Heart right ventricle (tissue), 16 donors: ENCODE measurements around the gene SCAMP1. TPM values are rescaled to one million over a fixed set of nuclear protein-coding genes. Genes with fewer than 3 reads are reported as not detected.

Source experiments
- ATAC-seq, 8 donors: fragments of 200-7000 bp; cut with Tn5 transposase; one replicate each; pipeline ENCODE4 v1.9.1; 2020; ENCODE audit warnings: mild to moderate bottlenecking in 8 of 8, moderate library complexity in 8 of 8, moderate number of reproducible peaks in 1 of 8
- DNase-seq, 2 donors: peaks; one replicate each; pipeline ENCODE4 v3.0.0-alpha.2; 2020
- H3K27ac ChIP-seq, 10 donors: fragments of 200-600 bp; sonication (generic) in 2 of 10; one replicate each; pipeline versions ENCODE4 v1.5.0 to v1.8.0; 2020 to 2022; ENCODE audit warnings: mild to moderate bottlenecking in 3 of 10
- H3K27me3 ChIP-seq, 7 donors: fragments of 200-600 bp; one replicate each; pipeline ENCODE4 v1.8.0; 2021 to 2022; ENCODE audit warnings: mild to moderate bottlenecking in 2 of 7
- H3K36me3 ChIP-seq, 9 donors: fragments of 200-600 bp; sonication (generic) in 1 of 9; one replicate each; pipeline versions ENCODE4 v1.5.0 to v1.8.0; 2020 to 2022; ENCODE audit warnings: mild to moderate bottlenecking in 2 of 9
- H3K4me1 ChIP-seq, 9 donors: fragments of 200-600 bp; sonication (generic) in 1 of 9; one replicate each; pipeline versions ENCODE4 v1.5.0 to v1.8.0; 2020 to 2022; ENCODE audit warnings: mild to moderate bottlenecking in 4 of 9
- H3K4me3 ChIP-seq, 10 donors: fragments of 200-600 bp; sonication (generic) in 2 of 10; one replicate each; pipeline versions ENCODE4 v1.5.0 to v1.8.0; 2020 to 2022; ENCODE audit warnings: mild to moderate bottlenecking in 7 of 10, moderate library complexity in 2 of 10
- H3K9me3 ChIP-seq, 11 donors: fragments of 200-600 bp in 10 of 11; sonication (generic) in 2 of 11; one replicate each; pipeline versions ENCODE4 v1.5.0 to v1.8.0; 2013 to 2022; ENCODE audit warnings: mild to moderate bottlenecking in 2 of 11, control low read depth in 1 of 11, moderate library complexity in 1 of 11
- WGBS, 2 donors: extraction: QIAGEN DNeasy Blood & Tissue Kit; methylation state at CpG; one replicate each; pipeline ENCODE4 v1.1.7; 2013; ENCODE audit warnings: inconsistent platforms in 1 of 2; 5-methylcytosine and 5-hydroxymethylcytosine counted together
- intact Hi-C, 10 donors: fragments of 100-400 bp; cut with DNase I; formaldehyde crosslinking; loops; one replicate each; pipeline versions ENCODE4 v1.11.1 to v1.14.2; 2022
- polyA plus RNA-seq, 2 donors: library from polyadenylated mRNA; stranded (reverse); fragments of 200-250 nt; gene quantifications; one replicate each; pipeline ENCODE4 v1.2.3, GENCODE V29; 2013
- total RNA-seq, 10 donors: library from RNA; stranded (reverse); fragmentation: NEBNext Ultra II Directional in 3 of 10; extraction: Animal tissue kit (Norgen Biotek cat#: 25700) in 3 of 10; gene quantifications; one replicate each; pipeline versions ENCODE4 v1.2.1 to v1.2.4, GENCODE V29; 2021 to 2023
- TF ChIP-seq, protein P1 (sequence below), 9 donors: fragments of 200-600 bp; sonication (generic) in 2 of 9; IDR thresholded peaks; one replicate each; pipeline versions ENCODE4 v1.5.0 to v1.8.0; 2021 to 2022; ENCODE audit warnings: antibody characterized with exemption in 9 of 9, mild to moderate bottlenecking in 5 of 9, moderate library complexity in 1 of 9
- donor health status: Arrhythmogenic right ventricular cardiomyopathy.
- donor health status: ischemic (EF 13 %, LVEDD 7.1; RV severe dilation, severe dysfunction).
- donor health status: healthy with polysubstance abuse.
- donor health status: DM: no; HTN: yes; CAD: no.
- donor health status: DM: no; HTN: no; CAD: no.
- donor health status: ischemic (EF 25% LVEDD 6.9; RV normal size, moderate dysfunction).
- donor health status: ischemic (EF 25% LVEDD 5.7; RV mildly dilated, moderate dysfunction).
- donor health status: healthy.
- donor health status: DM: yes; HTN: yes; CAD: no.
- donor health status: Ischemic cardiomyopathy.
- donor health status: ischemic (EF 35%, LVEDD 5.7; RV mildly dilated, moderate dysfunction).
- donor health status: nonischemic (EF 11% LVEDD 7.7; RV severe dilation, severe dysfunction).
- donor health status: DM: yes; HTN: yes; CAD: no.
- donor health status: PGD.
- donor health status: ischemic (EF 29% LVEDD 5.4; RV normal size, mild dysfunction).
- donor health status: nonischemic (EF 23%, LVEDD 6.1; RV moderate dilation, normal function).

Gene SCAMP1
- total and polyA plus RNA-seq, 12 donors = 7.9 to 40.4 (median 33.1) TPM

DNA sequence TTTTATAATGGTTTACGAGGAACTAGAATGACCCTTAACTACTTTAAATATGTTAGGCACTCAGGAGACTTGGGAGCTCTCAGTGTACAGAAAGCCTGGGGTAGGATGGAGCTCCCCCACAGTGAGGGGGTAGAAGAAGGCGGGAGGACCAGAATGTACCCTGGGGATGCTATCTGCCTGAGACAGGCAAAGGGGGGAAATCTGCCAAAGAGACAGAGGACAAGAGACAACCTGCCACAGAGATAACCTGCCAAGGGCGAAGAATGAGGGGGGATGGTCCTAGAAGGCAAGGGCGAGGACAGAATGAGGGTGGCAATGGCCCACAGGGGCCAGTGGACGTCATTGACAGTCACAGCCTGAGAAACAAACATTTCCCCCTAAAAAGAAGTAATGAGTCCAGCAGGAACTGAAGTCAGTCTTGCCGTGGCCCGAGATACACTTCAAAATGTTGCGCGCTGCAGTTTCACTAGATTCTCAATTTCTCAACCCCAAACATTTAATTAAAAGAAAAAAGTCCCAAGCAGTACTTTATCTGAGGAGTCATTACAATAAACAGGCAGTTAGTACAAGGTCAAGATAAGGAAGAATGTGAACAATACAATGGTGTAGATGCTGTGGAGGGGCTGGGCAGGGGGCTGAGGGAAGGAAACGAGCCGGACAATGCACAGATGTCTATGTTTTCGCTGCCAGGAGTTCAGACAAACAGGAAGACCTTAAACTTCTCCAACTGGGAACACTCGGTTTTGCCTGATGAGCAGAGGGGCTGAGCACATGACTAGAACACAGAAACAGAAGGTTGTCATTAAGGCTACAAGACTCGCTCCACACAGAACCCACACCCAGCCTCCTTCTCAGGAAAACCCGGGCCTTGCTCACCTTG, 163.1 kb downstream of the SCAMP1 start:
- intact Hi-C loops = loop anchor here in 2 of 10 donors (10.0 kb wide), 2 partner anchors 49 to 199 kb away; no protein-coding TSS in a partner anchor
- 55 to 66% methylated on average over 15 of the region's 15 CpGs for WGBS, 2 donors
- Histone ChIP-seq H3K27ac (peak overlapping the region in 8 of 10 donors; percentile 12 to 72 (median 54)), H3K4me3 (no peak overlapping the region), H3K36me3 (no peaks in the 10 kb centered on the region), H3K4me1 (peaks cover 3 to 75% (median 49%) of the 10 kb centered on the region in 9 donors), H3K27me3 (no peaks in the 10 kb centered on the region), H3K9me3 (no peaks in the 10 kb centered on the region)
- ATAC-seq (peak in 3 of 8 donors; percentile 4 to 18 (median 4)), DNase-seq (no peak)
- TF ChIP-seq, protein P1, sequence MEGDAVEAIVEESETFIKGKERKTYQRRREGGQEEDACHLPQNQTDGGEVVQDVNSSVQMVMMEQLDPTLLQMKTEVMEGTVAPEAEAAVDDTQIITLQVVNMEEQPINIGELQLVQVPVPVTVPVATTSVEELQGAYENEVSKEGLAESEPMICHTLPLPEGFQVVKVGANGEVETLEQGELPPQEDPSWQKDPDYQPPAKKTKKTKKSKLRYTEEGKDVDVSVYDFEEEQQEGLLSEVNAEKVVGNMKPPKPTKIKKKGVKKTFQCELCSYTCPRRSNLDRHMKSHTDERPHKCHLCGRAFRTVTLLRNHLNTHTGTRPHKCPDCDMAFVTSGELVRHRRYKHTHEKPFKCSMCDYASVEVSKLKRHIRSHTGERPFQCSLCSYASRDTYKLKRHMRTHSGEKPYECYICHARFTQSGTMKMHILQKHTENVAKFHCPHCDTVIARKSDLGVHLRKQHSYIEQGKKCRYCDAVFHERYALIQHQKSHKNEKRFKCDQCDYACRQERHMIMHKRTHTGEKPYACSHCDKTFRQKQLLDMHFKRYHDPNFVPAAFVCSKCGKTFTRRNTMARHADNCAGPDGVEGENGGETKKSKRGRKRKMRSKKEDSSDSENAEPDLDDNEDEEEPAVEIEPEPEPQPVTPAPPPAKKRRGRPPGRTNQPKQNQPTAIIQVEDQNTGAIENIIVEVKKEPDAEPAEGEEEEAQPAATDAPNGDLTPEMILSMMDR (IDR thresholded peaks at IDR 0.05) = no peak

DNA sequence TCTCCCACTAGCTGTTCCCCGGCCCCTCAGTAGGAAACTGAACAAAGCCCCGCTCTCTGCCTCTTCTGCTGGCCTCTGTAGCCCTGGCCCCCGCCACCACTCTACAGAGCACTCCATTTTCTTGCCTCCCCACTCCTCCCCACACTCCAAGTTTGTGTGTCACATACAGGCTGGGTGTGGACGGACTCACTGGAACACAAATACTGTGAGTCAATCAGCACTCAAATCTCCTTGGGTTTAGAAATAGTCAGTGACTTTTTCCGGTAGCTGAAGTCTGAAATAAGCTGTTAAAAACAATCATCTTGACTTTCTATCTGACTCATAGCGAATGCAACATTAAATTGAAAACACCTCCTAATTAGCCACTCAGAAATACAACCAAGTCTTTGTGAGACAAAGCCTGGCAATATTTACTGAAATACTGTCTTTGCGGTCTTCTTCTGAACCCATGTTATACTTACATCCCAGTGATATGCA, 165.7 kb downstream of the SCAMP1 start:
- DNase-seq (no peak), ATAC-seq (peak in 4 of 8 donors; percentile 20 to 60 (median 43))
- no peaks in the 10 kb centered on the region for H3K36me3 ChIP-seq
- no peak overlapping the region for H3K4me3 ChIP-seq
- peak overlapping the region in 4 of 10 donors; percentile 16 to 85 (median 52) for H3K27ac ChIP-seq
- intact Hi-C loops = loop anchor here in 2 of 10 donors (10.0 kb wide), 2 partner anchors 51 to 201 kb away; no protein-coding TSS in a partner anchor
- peaks cover 0 to 88% (median 41%) of the 10 kb centered on the region in 9 donors for H3K4me1 ChIP-seq
- H3K9me3 ChIP-seq = no peaks in the 10 kb centered on the region
- 88 to 89% methylated on average over 7 of the region's 7 CpGs for WGBS, 2 donors
- no peaks in the 10 kb centered on the region for H3K27me3 ChIP-seq
- TF ChIP-seq, protein P1 (IDR thresholded peaks at IDR 0.05) = no peak

DNA sequence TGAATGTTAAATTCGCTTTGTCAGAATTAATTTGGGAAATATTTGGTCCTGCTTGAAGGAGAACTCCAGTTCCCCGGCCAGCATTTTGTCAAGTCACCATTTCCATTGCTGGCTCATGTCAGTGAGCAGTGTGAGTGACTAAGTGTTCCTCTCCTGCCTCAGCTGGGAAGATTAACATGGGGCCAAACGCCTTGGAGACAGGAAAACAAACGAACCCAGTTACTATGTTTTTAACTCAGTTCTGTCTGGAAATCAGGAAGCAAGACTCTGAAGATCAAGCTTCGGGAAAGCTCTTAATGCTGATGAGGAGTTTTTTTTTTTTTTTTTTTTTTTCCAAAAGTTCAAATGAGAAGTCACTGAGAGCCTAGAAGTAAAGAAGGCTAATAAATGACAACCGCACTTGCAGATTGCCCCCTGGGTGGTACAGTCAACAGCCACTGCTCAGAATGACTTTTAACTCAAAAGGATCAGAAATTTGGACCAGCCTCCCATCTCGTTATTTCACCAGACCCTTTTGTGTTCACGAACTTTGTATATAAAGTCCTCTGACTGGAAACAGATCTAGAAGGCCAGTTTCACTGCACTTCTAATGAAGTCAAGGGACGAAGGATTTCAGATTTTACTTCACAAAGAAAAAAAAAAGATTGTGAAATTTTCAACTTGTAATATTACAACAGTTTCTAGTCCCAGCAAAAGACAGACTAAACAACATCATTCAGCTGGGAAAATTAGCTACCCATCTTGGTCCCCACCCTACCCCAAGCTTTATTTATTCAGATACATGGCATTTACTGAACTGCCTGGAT, 166.8 kb downstream of the SCAMP1 start:
- intact Hi-C loops = loop anchor here in 2 of 10 donors (10.0 kb wide), 2 partner anchors 52 to 202 kb away; no protein-coding TSS in a partner anchor
- no peak overlapping the region for H3K4me3 ChIP-seq
- peak; percentile 85 to 93 (median 92) for ATAC-seq

More for the DNA sequence above, 166.8 kb downstream of the SCAMP1 start:
- H3K36me3 ChIP-seq = no peaks in the 10 kb centered on the region
- peak in 1 of 2 donors; percentile 87 for DNase-seq
- H3K9me3 ChIP-seq = no peaks in the 10 kb centered on the region
- WGBS, 2 donors = 34 to 38% methylated on average over 9 of the region's 9 CpGs
- peak overlapping the region in 8 of 10 donors; percentile 38 to 85 (median 59) for H3K27ac ChIP-seq
- peaks cover 0 to 83% (median 37%) of the 10 kb centered on the region in 9 donors for H3K4me1 ChIP-seq
- TF ChIP-seq, protein P1 (IDR thresholded peaks at IDR 0.05) = no peak
- no peaks in the 10 kb centered on the region for H3K27me3 ChIP-seq
